Measurements from ENCODE around the gene POP5. TPM values are rescaled to one million over a fixed set of nuclear protein-coding genes. Genes with fewer than 3 reads are reported as not detected.
"Not testable (repeated sequence)": the region's sequence is repeated elsewhere in the genome, so short reads cannot be mapped to it uniquely, and the experiment has no call there.

POP5 gene
- polyA plus RNA-seq, 3 donors = 57.2 to 78.7 (median 61.2) TPM

- peaks cover 5 to 16% of the 10 kb centered on the region in 2 donors for H3K36me3 Mint-ChIP-seq
- H3K9me3 Mint-ChIP-seq = no peaks in the 10 kb centered on the region
- Histone ChIP-seq H2AFZ (ENCODE audit: insufficient read depth, low read depth, low read length, poor library complexity, severe bottlenecking) (no peak overlapping the region), H3K27me3 (ENCODE audit: control insufficient read depth in 2 of 2, insufficient read depth in 2 of 2, low read length in 2 of 2) (no peaks in the 10 kb centered on the region), H3K4me3 (replicated peaks in 1 of 3; ENCODE audit: low read depth in 2 of 3, low read length in 3 of 3) (no peak overlapping the region), H3K9ac (ENCODE audit: insufficient read depth, low read length, poor library complexity, severe bottlenecking) (no peak overlapping the region), H3K4me1 (ENCODE audit: control insufficient read depth in 1 of 2, insufficient read depth in 2 of 2, low read length in 2 of 2) (peaks cover 43 to 48% of the 10 kb centered on the region in 2 donors), H4K20me1 (ENCODE audit: insufficient read depth, low read length) (peaks cover 31% of the 10 kb centered on the region), H3K4me2 (replicated peaks; ENCODE audit: extremely low read depth, low read length, poor library complexity, severe bottlenecking) (no peak overlapping the region), H3K27ac (ENCODE audit: low read depth in 1 of 2, low read length in 2 of 2) (no peak overlapping the region), H3K9me3 (replicated peaks in 1 of 2; ENCODE audit: control insufficient read depth in 1 of 2, insufficient read depth in 1 of 2, low read length in 2 of 2) (no peaks in the 10 kb centered on the region), H3K79me2 (ENCODE audit: insufficient read depth, low read length) (peaks cover 46% of the 10 kb centered on the region), H3K36me3 (replicated peaks in 1 of 2; ENCODE audit: control insufficient read depth in 1 of 2, insufficient read depth in 2 of 2, low read length in 2 of 2) (no peaks in the 10 kb centered on the region)
- no peak overlapping the region for H3K4me3 Mint-ChIP-seq
- WGBS (ENCODE audit: insufficient coverage) = 85% methylated on average over 4 of the region's 4 CpGs
- no peak for TF ChIP-seq CTCF (IDR thresholded peaks at IDR 0.05)
- intact Hi-C loops (cut with micrococcal nuclease) = loop anchor here in 1 of 2 donors (5.0 kb wide), 1 partner anchor 35 kb away; the partner anchor contains the start of gene DYNLL1
- peaks cover 39% of the 10 kb centered on the region for H3K4me1 Mint-ChIP-seq
- no peaks in the 10 kb centered on the region for H3K27me3 Mint-ChIP-seq (ENCODE audit: low read depth in 3 of 3)
- H3K27ac Mint-ChIP-seq = no peak overlapping the region
- no peak for DNase-seq
Measured at GRCh38 chr12:120532701-120533238, 48.4 kb downstream of the POP5 start.

GRCh38 chr12:120530418-120530761, 50.8 kb downstream of the POP5 start:
- DNase-seq; H3K9me3 Mint-ChIP-seq; H4K20me1 ChIP-seq (ENCODE audit: insufficient read depth, low read length); H3K27me3 Mint-ChIP-seq (ENCODE audit: low read depth in 3 of 3); H3K9me3 ChIP-seq (replicated peaks in 1 of 2; ENCODE audit: control insufficient read depth in 1 of 2, insufficient read depth in 1 of 2, low read length in 2 of 2); H3K36me3 ChIP-seq (replicated peaks in 1 of 2; ENCODE audit: control insufficient read depth in 1 of 2, insufficient read depth in 2 of 2, low read length in 2 of 2); H3K36me3 Mint-ChIP-seq; H3K27me3 ChIP-seq (ENCODE audit: control insufficient read depth in 2 of 2, insufficient read depth in 2 of 2, low read length in 2 of 2): not testable (repeated sequence)
- Histone ChIP-seq H3K4me3 (replicated peaks in 1 of 3; ENCODE audit: low read depth in 2 of 3, low read length in 3 of 3) (peak overlapping the region; percentile 89 to 99 (median 93)), H3K9ac (ENCODE audit: insufficient read depth, low read length, poor library complexity, severe bottlenecking) (peak overlapping the region; percentile 73), H3K27ac (ENCODE audit: low read depth in 1 of 2, low read length in 2 of 2) (peak overlapping the region; percentile 77 to 94), H3K79me2 (ENCODE audit: insufficient read depth, low read length) (peaks cover 22% of the 10 kb centered on the region), H3K4me1 (ENCODE audit: control insufficient read depth in 1 of 2, insufficient read depth in 2 of 2, low read length in 2 of 2) (peaks cover 21 to 24% of the 10 kb centered on the region in 2 donors), H3K4me2 (replicated peaks; ENCODE audit: extremely low read depth, low read length, poor library complexity, severe bottlenecking) (peak overlapping the region; percentile 93), H2AFZ (ENCODE audit: insufficient read depth, low read depth, low read length, poor library complexity, severe bottlenecking) (peak overlapping the region; percentile 89)
- H3K4me3 Mint-ChIP-seq = peak overlapping the region; percentile 97 to 99
- peak overlapping the region; percentile 97 to 99 (median 98) for H3K27ac Mint-ChIP-seq
- intact Hi-C loops (cut with micrococcal nuclease) = loop anchor here in 1 of 2 donors (5.0 kb wide), 1 partner anchor 33 kb away; the partner anchor contains the start of gene DYNLL1
- H3K4me1 Mint-ChIP-seq = peaks cover 16% of the 10 kb centered on the region

Data from CD14-positive monocyte (primary cell).